Loucy (cell line): ENCODE measurements around the gene SOBP.

Source experiments
- H2AFZ ChIP-seq: fragments of 200-600 bp; sonication (generic); 2 replicates; pipeline ENCODE4 v1.6.0; 2016; ENCODE audit warnings: antibody characterized with exemption, mild to moderate bottlenecking, low read length, moderate library complexity
- H3F3A ChIP-seq: fragments of 200-600 bp; 2 replicates; pipeline ENCODE4 v1.6.0; 2016; ENCODE audit warnings: antibody characterized with exemption, low read depth, mild to moderate bottlenecking
- H3K27me3 ChIP-seq: fragments of 200-600 bp; sonication (generic); 2 replicates; pipeline ENCODE4 v1.6.1; 2014; ENCODE audit warnings: low read length, mild to moderate bottlenecking; ENCODE audit not compliant: insufficient read depth, poor library complexity, severe bottlenecking
- H3K36me3 ChIP-seq: fragments of 200-600 bp; sonication (generic); 2 replicates; pipeline ENCODE4 v1.6.1; 2016; ENCODE audit warnings: low read length; ENCODE audit not compliant: insufficient read depth
- H3K4me1 ChIP-seq: fragments of 200-600 bp; sonication (generic); 2 replicates; pipeline ENCODE4 v1.5.1; 2014; ENCODE audit warnings: low read length, mild to moderate bottlenecking; ENCODE audit not compliant: insufficient read depth, poor library complexity, severe bottlenecking
- H3K4me2 ChIP-seq: fragments of 200-600 bp; sonication (generic); 2 replicates; pipeline ENCODE4 v1.6.0; 2014; ENCODE audit warnings: antibody characterized with exemption, low read length, low read depth, mild to moderate bottlenecking; ENCODE audit not compliant: poor library complexity, severe bottlenecking
- H3K4me3 ChIP-seq: fragments of 200-600 bp; sonication (generic); 2 replicates; pipeline ENCODE4 v1.5.1; 2014; ENCODE audit warnings: low read length, mild to moderate bottlenecking, mixed read lengths; ENCODE audit not compliant: poor library complexity, severe bottlenecking
- H3K79me2 ChIP-seq: fragments of 200-600 bp; sonication (generic); 2 replicates; pipeline ENCODE4 v1.6.1; 2014; ENCODE audit warnings: low read length; ENCODE audit not compliant: insufficient read depth
- H3K9ac ChIP-seq: fragments of 200-600 bp; sonication (generic); 2 replicates; pipeline ENCODE4 v1.6.0; 2014; ENCODE audit warnings: mild to moderate bottlenecking, low read depth, low read length, moderate library complexity; ENCODE audit not compliant: poor library complexity, severe bottlenecking
- H3K9me2 ChIP-seq: fragments of 200-600 bp; sonication (generic); replicated peaks from 2 replicates; pipeline ENCODE4 v1.6.1; 2016; ENCODE audit warnings: low read depth, low read length, mixed read lengths
- H3K9me3 ChIP-seq: fragments of 200-600 bp; sonication (generic); 2 replicates; pipeline ENCODE4 v1.6.1; 2014; ENCODE audit warnings: mild to moderate bottlenecking, antibody characterized with exemption, low read length, low read depth; ENCODE audit not compliant: insufficient read depth
- H4K20me1 ChIP-seq: fragments of 200-600 bp; sonication (generic); 2 replicates; pipeline ENCODE4 v1.6.0; 2014; ENCODE audit warnings: antibody characterized with exemption, low read length, mild to moderate bottlenecking; ENCODE audit not compliant: insufficient read depth, poor library complexity, severe bottlenecking
- EZH2phosphoT487 ChIP-seq: fragments of 200-600 bp; IDR thresholded peaks from 2 replicates; pipeline ENCODE4 v1.6.1; 2018; ENCODE audit warnings: antibody characterized with exemption, mild to moderate bottlenecking, moderate library complexity, borderline replicate concordance
- TF ChIP-seq, protein P1 (sequence below): fragments of 200-600 bp; sonication (generic); conservative IDR thresholded peaks from 2 replicates; pipeline ENCODE4 v1.5.1; 2014; ENCODE audit warnings: mild to moderate bottlenecking, antibody characterized with exemption, low read length

The SOBP gene

DNA sequence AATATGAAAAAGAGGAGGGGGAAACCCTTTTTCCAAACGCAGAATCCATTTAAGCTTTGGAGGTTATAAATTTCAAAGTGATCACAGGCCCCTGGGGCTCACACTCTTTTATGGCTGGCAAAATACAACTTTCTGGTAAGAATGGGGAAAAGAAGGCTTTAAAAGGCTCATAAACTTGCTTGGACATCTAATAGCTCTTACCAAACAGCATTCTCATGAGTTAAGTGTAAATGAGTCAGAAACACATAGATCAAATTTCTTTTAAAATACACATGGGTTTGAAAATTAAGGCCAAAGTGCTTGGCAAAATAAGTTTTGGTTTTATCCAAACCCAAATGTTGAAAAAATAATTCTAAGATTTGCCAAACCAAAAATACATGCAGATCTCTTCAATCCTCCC is 154.6 kb downstream of the SOBP start:
- Histone ChIP-seq H3K79me2 (no peaks in the 10 kb centered on the region), H3K4me1 (peaks cover 5% of the 10 kb centered on the region), H3F3A (no peaks in the 10 kb centered on the region), H3K9me2 (no peaks in the 10 kb centered on the region), H3K27me3 (no peaks in the 10 kb centered on the region), H3K9ac (no peak overlapping the region), H3K4me3 (no peak overlapping the region), H2AFZ (no peak overlapping the region), H4K20me1 (no peaks in the 10 kb centered on the region), H3K4me2 (no peak overlapping the region), H3K9me3 (no peaks in the 10 kb centered on the region), H3K36me3 (no peaks in the 10 kb centered on the region)
- no peak for TF ChIP-seq EZH2phosphoT487
- TF ChIP-seq, protein P1, sequence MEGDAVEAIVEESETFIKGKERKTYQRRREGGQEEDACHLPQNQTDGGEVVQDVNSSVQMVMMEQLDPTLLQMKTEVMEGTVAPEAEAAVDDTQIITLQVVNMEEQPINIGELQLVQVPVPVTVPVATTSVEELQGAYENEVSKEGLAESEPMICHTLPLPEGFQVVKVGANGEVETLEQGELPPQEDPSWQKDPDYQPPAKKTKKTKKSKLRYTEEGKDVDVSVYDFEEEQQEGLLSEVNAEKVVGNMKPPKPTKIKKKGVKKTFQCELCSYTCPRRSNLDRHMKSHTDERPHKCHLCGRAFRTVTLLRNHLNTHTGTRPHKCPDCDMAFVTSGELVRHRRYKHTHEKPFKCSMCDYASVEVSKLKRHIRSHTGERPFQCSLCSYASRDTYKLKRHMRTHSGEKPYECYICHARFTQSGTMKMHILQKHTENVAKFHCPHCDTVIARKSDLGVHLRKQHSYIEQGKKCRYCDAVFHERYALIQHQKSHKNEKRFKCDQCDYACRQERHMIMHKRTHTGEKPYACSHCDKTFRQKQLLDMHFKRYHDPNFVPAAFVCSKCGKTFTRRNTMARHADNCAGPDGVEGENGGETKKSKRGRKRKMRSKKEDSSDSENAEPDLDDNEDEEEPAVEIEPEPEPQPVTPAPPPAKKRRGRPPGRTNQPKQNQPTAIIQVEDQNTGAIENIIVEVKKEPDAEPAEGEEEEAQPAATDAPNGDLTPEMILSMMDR, result no peak

DNA sequence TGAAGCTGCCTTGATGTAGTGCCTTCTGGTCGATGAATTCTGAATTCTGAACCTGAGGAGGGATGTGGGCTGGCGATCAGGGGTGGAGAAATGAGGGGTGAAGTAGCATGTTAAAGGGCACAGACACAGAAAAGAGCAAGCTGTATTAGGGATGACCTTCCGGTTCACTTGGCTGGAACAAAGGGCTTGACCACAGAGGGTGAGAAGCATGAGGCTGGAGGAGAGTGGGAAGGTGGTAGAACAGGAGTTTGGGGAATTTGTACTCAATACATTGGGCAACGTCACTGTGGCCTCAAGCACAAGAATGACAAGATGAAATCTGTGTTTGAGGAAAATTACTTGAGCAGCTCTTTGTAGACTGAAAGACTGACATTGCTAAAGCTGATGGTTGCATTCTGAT is 155.8 kb downstream of the SOBP start:
- H3K79me2 ChIP-seq, result no peaks in the 10 kb centered on the region
- no peaks in the 10 kb centered on the region for H3K36me3 ChIP-seq
- no peak overlapping the region for H3K4me2 ChIP-seq
- no peaks in the 10 kb centered on the region for H3F3A ChIP-seq
- no peaks in the 10 kb centered on the region for H3K9me3 ChIP-seq
- TF ChIP-seq EZH2phosphoT487, result no peak
- TF ChIP-seq, protein P1, result no peak
- H2AFZ ChIP-seq, result no peak overlapping the region
- no peak overlapping the region for H3K4me3 ChIP-seq
- no peaks in the 10 kb centered on the region for H3K27me3 ChIP-seq
- H3K9ac ChIP-seq, result no peak overlapping the region
- no peaks in the 10 kb centered on the region for H3K9me2 ChIP-seq
- peaks cover 6% of the 10 kb centered on the region for H3K4me1 ChIP-seq
- H4K20me1 ChIP-seq, result no peaks in the 10 kb centered on the region

DNA sequence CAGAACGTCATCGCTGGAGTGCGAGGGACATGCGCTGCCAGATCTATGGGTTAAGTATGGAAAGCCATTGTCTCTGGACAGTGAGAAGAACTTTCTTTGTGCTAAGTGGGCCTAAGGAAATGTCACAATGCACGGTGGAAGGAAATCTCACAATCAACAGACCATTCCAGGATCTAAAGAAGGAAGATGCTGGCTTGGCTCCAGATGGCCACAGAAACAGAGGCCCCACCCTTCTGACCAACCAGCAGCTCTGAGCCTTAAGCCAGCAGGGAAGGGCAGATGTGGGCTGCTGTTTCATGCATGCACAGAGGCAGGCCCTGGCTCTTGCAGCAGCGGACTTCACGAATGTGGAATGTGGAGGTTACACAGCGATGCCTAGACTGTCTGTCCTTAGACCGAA is 156.3 kb downstream of the SOBP start:
- Histone ChIP-seq H3F3A (no peaks in the 10 kb centered on the region), H3K4me1 (peaks cover 6% of the 10 kb centered on the region), H3K4me2 (no peak overlapping the region), H3K36me3 (no peaks in the 10 kb centered on the region), H3K79me2 (no peaks in the 10 kb centered on the region), H3K4me3 (no peak overlapping the region), H3K27me3 (no peaks in the 10 kb centered on the region), H3K9ac (no peak overlapping the region), H3K9me2 (no peaks in the 10 kb centered on the region), H4K20me1 (no peaks in the 10 kb centered on the region), H2AFZ (no peak overlapping the region), H3K9me3 (no peaks in the 10 kb centered on the region)
- no peak for TF ChIP-seq EZH2phosphoT487
- TF ChIP-seq, protein P1, result no peak
